Measurements from ENCODE around the gene RMND1. TPM values are rescaled to one million over a fixed set of nuclear protein-coding genes. Genes with fewer than 3 reads are reported as not detected.

Gene RMND1
- polyA plus RNA-seq, 2 of the 4 experiments (the other 2 are of a cell fraction) = 11.7 to 13.1 TPM

GRCh38 chr6:151391471-151392413 lies 60.2 kb downstream of the RMND1 start, which contains the start of gene ZBTB2:
TSS of gene ZBTB2 (minus strand) at chr6:151391559. CDS start at chr6:151373637, 17,922 bp downstream.
- no peak for TF ChIP-seq FOSL2 (IDR thresholded peaks at IDR 0.05)
- peak; percentile 15; the same call in 1 of the 2 replicates for TF ChIP-seq FOSL2 (CRISPR knock-in tag; IDR thresholded peaks at IDR 0.05)
- TF ChIP-seq POLR2A (IDR thresholded peaks at IDR 0.05; ENCODE audit: low read length) = 0 out of 2 replicates have a peak, but pooled peaks have one; percentile 18
- no peak for TF ChIP-seq MAFK (IDR thresholded peaks at IDR 0.05; ENCODE audit: partially characterized antibody)
- TF ChIP-seq JUN (IDR thresholded peaks at IDR 0.05) = peak in 1 of 2 experiments; percentile 41; a peak in 1 of 5 replicates
- TF ChIP-seq MAX (IDR thresholded peaks at IDR 0.05) = peak; percentile 62
- peak; percentile 55 to 79 for DNase-seq (ENCODE audit: low read depth in 1 of 2, low spot score in 1 of 2)
- POLR2A ChIA-PET = no interaction called here
- Histone ChIP-seq H3K9me3 (no peaks in the 10 kb centered on the region), H3K27ac (peak within 1 kb of the TSS; percentile 100), H3K4me3 (peak within 1 kb of the TSS; percentile 93), H3K4me1 (peaks cover 33% of the 10 kb centered on the region), H3K4me2 (peak within 1 kb of the TSS; percentile 98)
- CTCF ChIA-PET = no interaction called here
- FAIRE-seq = no peak
- ATAC-seq = peak; percentile 49 to 56
- WGBS (ENCODE audit: missing lambda C conversion rate) = 0% methylated on average over 11 of the region's 57 CpGs

- H3K4me1 ChIP-seq = peaks cover 33% of the 10 kb centered on the region
- H3K27ac ChIP-seq = peak overlapping the region; percentile 100
- WGBS (ENCODE audit: missing lambda C conversion rate) = 0% methylated on average over 3 of the region's 78 CpGs
- DNase-seq (ENCODE audit: low read depth in 1 of 2, low spot score in 1 of 2) (peak; percentile 25 to 77), ATAC-seq (peak; percentile 25 to 44), FAIRE-seq (no peak)
- peak overlapping the region; percentile 98 for H3K4me2 ChIP-seq
- POLR2A ChIA-PET = interaction anchor here (0.6 to 1.8 kb wide), 6 partner anchors 13 to 323 kb away, joined by 3 to 4 read pairs (median 3); partner anchors contain the start of gene RMND1
- CTCF ChIA-PET = interaction anchor here (1.1 kb wide), 1 partner anchor 15 kb away, joined by 3 read pairs; no protein-coding TSS in a partner anchor
- H3K4me3 ChIP-seq = peak overlapping the region; percentile 93
- TF ChIP-seq GATA3 (IDR thresholded peaks at IDR 0.05; ENCODE audit: borderline replicate concordance) (0 out of 2 replicates have a peak, but pooled peaks have one; percentile 6), SMC3 (IDR thresholded peaks at IDR 0.05) (no peak), POLR2A (IDR thresholded peaks at IDR 0.05; ENCODE audit: low read length) (peak; percentile 53), JUN (IDR thresholded peaks at IDR 0.05) (peak in 1 of 2 experiments; percentile 68; a peak in 2 of 5 replicates)
- no peaks in the 10 kb centered on the region for H3K9me3 ChIP-seq
These were observed 61.0 kb downstream of the RMND1 start for GRCh38 chr6:151390851-151391470.

- DNase-seq (ENCODE audit: low read depth in 1 of 2, low spot score in 1 of 2) (peak; percentile 74 to 97), FAIRE-seq (no peak), ATAC-seq (peak; percentile 73 to 93)
- Histone ChIP-seq H3K4me1 (peaks cover 33% of the 10 kb centered on the region), H3K27ac (peak overlapping the region; percentile 100), H3K4me3 (peak overlapping the region; percentile 93), H3K9me3 (no peaks in the 10 kb centered on the region), H3K4me2 (peak overlapping the region; percentile 98; the same call in 2 of the 3 replicates)
- ChIA-PET POLR2A (interaction anchor here (0.6 to 1.9 kb wide), 8 partner anchors 10 to 322 kb away, joined by 3 to 19 read pairs (median 3); partner anchors contain the start of gene RMND1), CTCF (interaction anchor here (1.1 kb wide), 1 partner anchor 15 kb away, joined by 3 read pairs; no protein-coding TSS in a partner anchor)
- 6% methylated on average over 9 of the region's 79 CpGs for WGBS (ENCODE audit: missing lambda C conversion rate)
- TF ChIP-seq CHD2 (IDR thresholded peaks at IDR 0.05; ENCODE audit: low read length, partially characterized antibody) = peak; percentile 92
- no peak for TF ChIP-seq ZNF302 (CRISPR knock-in tag; IDR thresholded peaks at IDR 0.05)
- peak; percentile 42; the same call in 1 of the 2 replicates for TF ChIP-seq GATA3 (IDR thresholded peaks at IDR 0.05; ENCODE audit: borderline replicate concordance)
- peak; percentile 51 for TF ChIP-seq MYC (IDR thresholded peaks at IDR 0.05; ENCODE audit: borderline replicate concordance, low read length)
- no peak for TF ChIP-seq JUNB (IDR thresholded peaks at IDR 0.05)
- no peak for TF ChIP-seq FOSB (CRISPR knock-in tag; IDR thresholded peaks at IDR 0.05)
- no peak for TF ChIP-seq ZC3H11A (IDR thresholded peaks at IDR 0.05)
- no peak for TF ChIP-seq SREBF2 (IDR thresholded peaks at IDR 0.05)
- TF ChIP-seq RNF2 (IDR thresholded peaks at IDR 0.05; ENCODE audit: borderline replicate concordance, low read depth) = no peak
- TF ChIP-seq TFCP2L1 (CRISPR knock-in tag; IDR thresholded peaks at IDR 0.05) = no peak
- TF ChIP-seq NFE2L2 (conservative IDR thresholded peaks at IDR 0.05; ENCODE audit: low read length) = no peak
- TF ChIP-seq ELK1 (IDR thresholded peaks at IDR 0.05; ENCODE audit: low read depth, low read length) = no peak
- no peak for TF ChIP-seq TP53 (CRISPR knock-in tag; IDR thresholded peaks at IDR 0.05)
- peak; percentile 60 for TF ChIP-seq MAX (IDR thresholded peaks at IDR 0.05)
- TF ChIP-seq REST (IDR thresholded peaks at IDR 0.05) = peak; percentile 91
- no peak for TF ChIP-seq POLR2AphosphoS2 (conservative IDR thresholded peaks at IDR 0.05; ENCODE audit: low read length)
- no peak for TF ChIP-seq E2F6 (IDR thresholded peaks at IDR 0.05; ENCODE audit: borderline replicate concordance, low read depth)
- TF ChIP-seq NR3C1 (IDR thresholded peaks at IDR 0.05) = no peak
- TF ChIP-seq EHMT2 (IDR thresholded peaks at IDR 0.05; ENCODE audit: low read depth) = no peak
These were observed 61.6 kb downstream of the RMND1 start for GRCh38 chr6:151390276-151390850.
